ENCODE results near the gene AKT3.

AKT3 gene

DNA sequence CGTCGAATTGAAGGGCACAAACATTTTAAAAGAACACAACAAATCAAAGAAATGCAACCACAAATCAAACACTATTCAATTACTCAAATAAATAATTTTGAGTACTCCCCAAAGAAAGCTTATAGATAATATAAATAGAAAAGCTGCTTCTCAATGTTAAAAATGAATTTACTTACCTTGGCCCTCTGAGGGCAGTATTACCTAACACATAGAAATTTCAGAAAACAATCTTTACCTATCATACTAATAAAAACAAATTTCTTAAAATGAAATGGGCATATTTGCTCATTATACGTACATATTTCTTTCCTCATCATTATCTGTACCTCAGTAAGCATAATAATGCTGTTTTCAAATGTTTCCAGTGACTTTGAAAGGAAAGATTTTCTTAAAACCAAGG lies 141.8 kb downstream of the AKT3 start:
- DNase-seq (ENCODE audit: low read depth), result no peak
- TF ChIP-seq, protein P1, sequence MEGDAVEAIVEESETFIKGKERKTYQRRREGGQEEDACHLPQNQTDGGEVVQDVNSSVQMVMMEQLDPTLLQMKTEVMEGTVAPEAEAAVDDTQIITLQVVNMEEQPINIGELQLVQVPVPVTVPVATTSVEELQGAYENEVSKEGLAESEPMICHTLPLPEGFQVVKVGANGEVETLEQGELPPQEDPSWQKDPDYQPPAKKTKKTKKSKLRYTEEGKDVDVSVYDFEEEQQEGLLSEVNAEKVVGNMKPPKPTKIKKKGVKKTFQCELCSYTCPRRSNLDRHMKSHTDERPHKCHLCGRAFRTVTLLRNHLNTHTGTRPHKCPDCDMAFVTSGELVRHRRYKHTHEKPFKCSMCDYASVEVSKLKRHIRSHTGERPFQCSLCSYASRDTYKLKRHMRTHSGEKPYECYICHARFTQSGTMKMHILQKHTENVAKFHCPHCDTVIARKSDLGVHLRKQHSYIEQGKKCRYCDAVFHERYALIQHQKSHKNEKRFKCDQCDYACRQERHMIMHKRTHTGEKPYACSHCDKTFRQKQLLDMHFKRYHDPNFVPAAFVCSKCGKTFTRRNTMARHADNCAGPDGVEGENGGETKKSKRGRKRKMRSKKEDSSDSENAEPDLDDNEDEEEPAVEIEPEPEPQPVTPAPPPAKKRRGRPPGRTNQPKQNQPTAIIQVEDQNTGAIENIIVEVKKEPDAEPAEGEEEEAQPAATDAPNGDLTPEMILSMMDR (conservative IDR thresholded peaks at IDR 0.05; ENCODE audit: control insufficient read depth, insufficient read depth, low read depth, low read length), result peak; percentile 13
- H3K4me3 ChIP-seq (ENCODE audit: control insufficient read depth, low read depth, low read length), result no peak overlapping the region

- DNase-seq (ENCODE audit: low read depth), result no peak
- H3K4me3 ChIP-seq (ENCODE audit: control insufficient read depth, low read depth, low read length), result no peak overlapping the region
- TF ChIP-seq, protein P1 (conservative IDR thresholded peaks at IDR 0.05; ENCODE audit: control insufficient read depth, insufficient read depth, low read depth, low read length), result no peak
These were observed 143.5 kb downstream of the AKT3 start for GRCh38 chr1:243706563-243706962.

GRCh38 chr1:243705585-243705984 lies 144.5 kb downstream of the AKT3 start:
- TF ChIP-seq, protein P1 (conservative IDR thresholded peaks at IDR 0.05; ENCODE audit: control insufficient read depth, insufficient read depth, low read depth, low read length), result no peak
- no peak for DNase-seq (ENCODE audit: low read depth)
- H3K4me3 ChIP-seq (ENCODE audit: control insufficient read depth, low read depth, low read length), result no peak overlapping the region

GRCh38 chr1:243701872-243702271 lies 148.2 kb downstream of the AKT3 start:
- no peak for DNase-seq (ENCODE audit: low read depth)
- TF ChIP-seq, protein P1 (conservative IDR thresholded peaks at IDR 0.05; ENCODE audit: control insufficient read depth, insufficient read depth, low read depth, low read length), result no peak
- no peak overlapping the region for H3K4me3 ChIP-seq (ENCODE audit: control insufficient read depth, low read depth, low read length)

DNA sequence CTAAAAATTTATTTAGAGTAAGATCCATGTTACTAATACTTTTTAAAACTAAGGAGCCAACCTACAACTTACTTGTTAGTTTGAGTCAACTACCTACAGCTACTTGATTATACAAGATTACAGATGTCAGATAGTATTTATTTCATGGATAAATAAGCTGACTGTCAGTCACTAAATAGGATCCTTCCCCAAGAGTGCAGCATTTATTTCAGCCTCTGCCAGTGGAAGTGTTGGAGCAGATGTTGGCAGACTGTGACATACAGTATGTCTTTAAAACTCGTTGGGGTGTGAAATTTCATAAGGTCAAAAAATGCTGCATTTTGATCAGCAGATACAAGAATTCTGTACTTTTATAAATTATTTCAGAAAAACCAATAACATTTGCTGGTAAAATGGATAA lies 156.2 kb downstream of the AKT3 start:
- no peak overlapping the region for H3K4me3 ChIP-seq (ENCODE audit: control insufficient read depth, low read depth, low read length)
- TF ChIP-seq, protein P1 (conservative IDR thresholded peaks at IDR 0.05; ENCODE audit: control insufficient read depth, insufficient read depth, low read depth, low read length), result no peak
- no peak for DNase-seq (ENCODE audit: low read depth)

GRCh38 chr1:243686159-243686558 lies 163.9 kb downstream of the AKT3 start:
- peak; percentile 12 for DNase-seq (ENCODE audit: low read depth)
- TF ChIP-seq, protein P1 (conservative IDR thresholded peaks at IDR 0.05; ENCODE audit: control insufficient read depth, insufficient read depth, low read depth, low read length), result no peak
- no peak overlapping the region for H3K4me3 ChIP-seq (ENCODE audit: control insufficient read depth, low read depth, low read length)

GRCh38 chr1:243680860-243681259 lies 169.2 kb downstream of the AKT3 start:
- no peak for DNase-seq (ENCODE audit: low read depth)
- TF ChIP-seq, protein P1 (conservative IDR thresholded peaks at IDR 0.05; ENCODE audit: control insufficient read depth, insufficient read depth, low read depth, low read length), result no peak

More at GRCh38 chr1:243680860-243681259, 169.2 kb downstream of the AKT3 start:
- H3K4me3 ChIP-seq (ENCODE audit: control insufficient read depth, low read depth, low read length), result no peak overlapping the region

All from fibroblast of mammary gland (primary cell).